Activated CD4-positive, alpha-beta T cell treated with anti-CD3 and anti-CD28 coated beads, Interleukin-2, amount 50 U/mL, for 1 hour (primary cell): ENCODE results near the gene TKFC.

Experiments
- DNase-seq: peaks from one replicate; pipeline ENCODE4 v3.0.0-alpha.2; 2020

Gene TKFC

DNA sequence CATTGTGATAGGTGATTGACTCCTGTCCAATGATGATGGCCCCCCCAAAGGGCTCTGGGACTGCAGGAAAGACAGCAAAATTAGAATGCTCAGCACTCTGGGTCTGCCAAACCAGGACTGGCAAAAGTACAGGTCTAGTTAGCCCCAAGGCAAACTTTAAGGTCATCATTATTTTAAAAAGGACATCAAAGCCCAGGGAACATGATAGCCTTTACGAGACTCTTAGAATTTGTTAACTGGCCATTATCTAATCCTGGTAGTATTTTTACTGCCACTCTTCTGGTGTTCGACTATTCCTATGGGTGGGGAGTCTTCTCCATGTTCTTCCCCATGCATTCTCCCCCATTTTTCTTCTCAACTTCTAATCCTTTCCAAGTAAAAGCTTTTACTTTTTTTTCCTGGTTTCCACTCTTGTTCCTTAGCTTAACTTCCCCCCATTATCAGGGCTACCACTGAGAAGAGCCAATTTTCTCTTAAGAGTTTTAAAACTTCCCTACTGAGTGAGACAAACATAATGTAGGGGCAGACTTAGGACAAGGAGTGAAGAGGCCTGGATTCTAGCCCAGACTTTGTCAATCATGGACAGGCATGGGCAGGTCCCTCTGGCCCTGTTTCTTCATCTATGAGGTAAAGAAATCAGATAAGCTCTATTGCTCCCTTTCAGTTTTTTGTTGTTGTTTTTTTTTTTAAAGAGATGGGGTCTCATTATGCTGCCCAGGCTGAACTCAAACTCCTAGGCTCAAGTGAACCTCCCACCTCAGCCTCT is 7.2 kb upstream of the TKFC start:
- DNase-seq, result no peak

DNA sequence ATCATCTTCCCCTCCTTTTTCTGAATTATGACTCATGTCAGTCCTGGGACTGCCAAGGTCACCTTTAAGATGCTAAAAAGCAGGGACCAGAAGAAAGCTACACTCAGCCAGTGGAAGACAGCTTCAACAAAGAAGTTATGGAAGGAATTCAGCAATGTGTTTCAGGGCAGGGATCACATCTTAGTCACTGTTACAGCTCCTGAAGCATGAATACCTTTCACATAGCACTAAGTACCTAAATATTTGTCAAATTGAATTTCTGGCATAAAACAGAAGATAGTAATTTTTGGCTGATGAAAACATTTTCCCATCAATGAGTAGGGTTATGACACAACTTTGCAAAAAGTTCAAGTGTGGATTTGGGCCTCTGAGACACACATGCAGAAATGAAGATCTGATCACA is 5.4 kb upstream of the TKFC start:
- DNase-seq, result no peak

DNA sequence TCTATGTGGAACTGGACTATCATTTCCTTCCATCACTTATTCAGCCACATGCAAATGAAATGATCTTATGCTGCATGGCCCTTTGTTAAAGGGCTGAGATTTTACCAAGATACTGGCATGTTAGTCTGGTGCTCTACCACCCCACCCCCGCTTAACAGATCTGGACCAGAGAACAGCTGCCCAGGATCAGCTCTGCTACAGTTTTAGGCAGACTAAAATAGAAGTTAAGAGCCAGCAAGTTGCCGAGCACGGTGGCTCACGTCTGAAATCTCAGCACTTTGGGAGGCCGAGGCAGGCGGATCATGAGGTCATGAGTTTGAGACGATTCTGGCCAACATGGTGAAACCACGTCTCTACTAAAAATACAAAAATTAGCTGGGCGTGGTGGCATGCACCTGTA is 4.7 kb upstream of the TKFC start:
- no peak for DNase-seq

DNA sequence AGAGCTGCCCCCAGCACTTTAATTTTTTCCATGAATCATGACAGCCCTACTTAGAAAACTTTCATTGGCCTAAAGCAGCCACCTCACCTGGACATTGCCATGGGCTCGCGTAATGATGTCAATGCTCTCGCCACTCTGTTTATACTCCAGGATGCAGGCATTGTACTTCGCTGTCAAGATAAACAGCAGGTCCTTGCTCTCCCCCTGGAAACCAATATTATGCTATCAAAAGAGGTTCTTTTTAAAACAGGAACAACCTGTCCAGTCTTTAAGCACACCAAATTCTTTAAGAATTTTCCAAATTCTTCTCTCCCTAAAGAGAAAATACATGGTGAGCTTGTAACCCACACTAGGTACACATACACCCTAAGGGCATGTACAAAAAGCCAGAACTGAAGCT is 3.2 kb upstream of the TKFC start:
- DNase-seq, result no peak

DNA sequence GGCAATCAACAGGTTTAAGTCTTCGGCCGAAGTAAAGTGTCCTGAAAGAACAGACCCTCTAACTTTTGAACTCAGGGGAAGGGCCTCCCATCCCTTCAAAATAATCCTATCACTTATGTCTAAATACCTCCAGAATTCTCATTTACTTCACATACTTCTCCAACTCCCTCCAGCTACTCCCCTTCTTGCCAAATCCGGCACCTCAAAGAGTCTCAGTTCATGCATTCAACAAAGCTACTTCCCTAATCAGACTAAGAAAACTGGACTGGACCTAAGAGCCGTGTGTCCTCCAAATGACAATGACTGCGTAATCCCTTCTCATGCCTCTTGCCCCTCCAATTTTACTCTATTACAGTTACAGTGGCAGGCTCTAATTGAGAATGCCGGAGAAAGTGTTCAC is 1.4 kb upstream of the TKFC start:
- DNase-seq, result no peak

DNA sequence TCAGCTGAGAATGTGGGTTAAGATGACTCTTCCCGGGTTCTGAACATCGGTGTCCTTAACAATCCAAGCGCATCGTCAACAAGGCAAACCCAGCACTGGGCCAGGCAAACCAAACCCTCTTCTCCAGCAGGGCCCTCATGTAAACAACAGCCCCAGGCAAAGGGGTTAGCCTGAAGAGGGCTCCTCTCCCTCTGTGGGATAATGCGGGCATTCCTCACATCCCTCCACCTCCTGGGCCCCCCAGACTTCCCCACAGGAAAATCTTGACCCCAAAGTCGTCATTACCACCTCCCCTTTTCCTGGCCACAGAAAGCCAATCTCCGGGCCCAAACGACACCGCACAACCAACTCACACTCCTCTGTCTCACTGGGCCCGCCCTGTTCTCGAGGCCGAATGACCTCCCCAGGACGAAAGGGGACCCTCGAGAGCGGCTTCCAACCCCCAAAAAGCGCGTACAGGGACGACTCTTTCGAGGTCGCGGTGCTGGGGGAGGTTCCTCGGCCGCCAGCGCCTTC is 689 bp upstream of the TKFC start:
- DNase-seq, result no peak

DNA sequence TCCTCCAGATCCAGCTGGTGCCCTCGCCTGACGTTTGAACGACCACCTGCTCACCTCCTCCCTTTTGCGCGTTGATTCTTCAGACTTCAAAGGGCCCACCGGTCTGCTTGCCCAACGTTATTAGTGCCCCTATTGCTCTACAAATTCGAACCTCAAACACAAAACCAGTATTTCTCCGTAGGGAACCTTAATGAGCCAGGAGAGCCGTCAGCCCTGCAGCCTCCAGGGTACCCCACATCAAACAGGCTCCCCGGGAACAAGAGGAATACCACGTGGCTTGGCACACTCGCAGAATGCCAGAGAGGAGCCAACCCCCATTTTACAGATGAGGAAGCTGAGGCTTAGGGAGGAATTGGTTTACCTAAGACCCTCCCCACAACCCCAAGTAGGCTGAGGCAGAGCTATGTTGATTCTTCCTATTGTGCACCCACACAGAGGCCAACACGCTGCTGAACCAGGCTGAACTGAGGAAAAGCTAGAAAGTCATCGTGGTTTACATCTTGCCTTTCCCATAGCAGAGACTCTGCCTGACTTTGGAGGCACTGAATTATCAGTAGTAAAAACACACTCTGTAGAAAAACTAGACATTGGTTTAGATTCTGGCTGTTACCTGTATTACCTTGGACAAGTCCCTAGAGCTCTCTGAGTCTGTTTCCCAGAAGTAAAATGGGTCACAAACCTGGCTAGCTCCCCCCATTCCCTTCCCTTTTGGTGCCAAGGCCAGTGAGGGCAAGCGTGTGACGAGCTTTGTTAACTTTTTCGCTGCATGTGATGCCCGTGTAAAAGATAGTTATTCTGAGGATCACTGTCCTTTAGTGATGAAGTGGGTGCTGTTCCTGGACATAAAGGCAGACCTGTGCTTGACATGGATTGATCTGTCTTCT is 764 bp downstream of the TKFC start:
- no peak for DNase-seq

DNA sequence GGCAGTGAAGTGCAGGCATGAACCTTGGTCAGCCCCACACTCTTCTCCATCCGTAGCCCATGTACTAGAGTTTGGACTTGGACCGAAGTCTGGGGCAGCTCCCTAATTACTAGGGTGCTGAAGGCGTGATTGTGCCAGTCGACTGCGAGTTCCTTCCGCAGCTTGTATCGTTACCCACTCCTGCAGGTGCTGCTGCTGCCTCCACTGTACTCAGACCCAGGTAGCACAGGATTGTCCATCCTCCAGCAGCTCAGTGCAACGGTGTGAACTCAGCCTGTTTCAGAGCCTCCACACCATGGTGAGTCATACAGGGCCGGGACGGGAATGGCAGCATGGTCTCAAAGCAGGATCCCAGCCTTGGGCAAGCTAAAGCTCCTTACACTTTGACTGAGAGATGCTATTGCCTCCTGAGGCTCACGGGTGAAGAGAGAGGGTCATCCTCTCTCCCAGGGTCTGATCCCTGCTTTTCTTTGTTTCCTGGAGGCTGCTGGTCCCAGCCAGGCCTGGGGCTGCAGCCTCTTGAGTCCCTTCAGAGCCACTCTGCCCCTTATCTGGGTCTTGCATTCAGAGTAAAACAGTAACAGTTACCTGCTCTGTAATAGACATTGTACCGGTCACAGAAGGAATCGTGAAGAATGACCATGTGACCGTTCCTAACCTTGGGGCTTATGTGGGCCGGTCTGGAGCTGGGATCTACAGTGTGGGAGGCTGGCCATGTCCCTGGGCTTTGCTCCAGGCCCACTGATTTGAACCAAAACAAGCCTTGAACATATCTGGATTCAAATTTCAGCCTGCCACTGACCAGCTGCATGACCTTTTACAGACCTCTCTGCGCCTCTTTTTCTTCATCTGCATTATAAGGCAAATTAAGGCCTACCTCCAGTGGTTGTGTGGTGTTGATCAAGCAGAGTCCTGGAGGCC is 1.7 kb downstream of the TKFC start:
- no peak for DNase-seq

DNA sequence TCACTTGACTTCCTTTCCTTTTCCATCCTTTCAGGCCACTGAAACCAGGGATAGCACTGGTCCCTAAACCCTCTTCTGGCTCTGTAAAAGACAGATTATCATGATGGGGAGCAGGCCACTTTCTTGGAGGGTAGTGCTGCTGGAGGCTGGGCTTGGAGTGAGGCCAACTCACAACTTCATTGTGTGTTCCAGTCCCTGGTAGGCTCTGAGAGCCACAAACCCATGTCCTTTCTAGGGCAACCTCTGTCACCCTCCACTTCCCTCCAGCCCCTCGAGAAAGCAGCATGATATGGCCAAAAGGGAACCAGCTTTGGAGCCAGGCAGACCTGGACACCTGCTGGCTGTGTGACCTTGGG is 2.3 kb downstream of the TKFC start:
- no peak for DNase-seq

DNA sequence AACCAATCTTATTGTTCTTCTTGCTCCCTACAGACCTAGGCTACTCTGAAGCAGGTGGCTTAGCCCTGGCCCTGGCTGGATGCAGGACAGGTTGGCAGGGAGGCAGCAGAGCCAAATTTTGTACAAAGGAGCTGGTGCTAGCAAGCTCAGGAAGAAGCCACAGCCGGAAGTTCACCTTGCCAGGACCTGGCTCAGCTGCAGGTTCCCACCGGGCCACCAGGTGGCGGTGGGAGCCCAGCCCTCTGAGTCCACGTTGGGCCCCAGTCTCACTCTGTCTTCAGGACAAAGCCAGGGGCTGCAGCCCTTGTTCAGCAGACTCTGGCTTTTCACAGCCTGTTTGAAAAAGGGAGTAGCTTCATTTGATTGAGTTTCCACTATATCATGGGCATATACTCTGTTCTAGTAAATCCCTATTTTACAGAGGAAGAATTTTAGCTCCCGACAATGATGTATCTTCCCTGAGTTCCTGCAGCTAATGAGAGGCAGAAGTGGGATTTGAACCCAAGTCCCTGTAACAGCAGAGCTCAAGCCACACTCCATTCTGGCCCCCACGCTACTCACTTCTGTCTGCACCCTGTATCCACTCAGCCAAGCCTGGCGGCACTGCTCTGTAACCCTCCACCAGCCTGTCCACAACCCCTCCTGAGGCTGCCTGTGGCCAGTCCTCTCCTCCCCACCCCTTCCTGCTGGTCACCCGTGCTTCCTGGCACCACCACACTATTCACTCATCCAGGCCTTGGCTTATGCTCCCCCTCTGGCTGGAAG is 3.3 kb downstream of the TKFC start:
- DNase-seq, result peak; percentile 76

DNA sequence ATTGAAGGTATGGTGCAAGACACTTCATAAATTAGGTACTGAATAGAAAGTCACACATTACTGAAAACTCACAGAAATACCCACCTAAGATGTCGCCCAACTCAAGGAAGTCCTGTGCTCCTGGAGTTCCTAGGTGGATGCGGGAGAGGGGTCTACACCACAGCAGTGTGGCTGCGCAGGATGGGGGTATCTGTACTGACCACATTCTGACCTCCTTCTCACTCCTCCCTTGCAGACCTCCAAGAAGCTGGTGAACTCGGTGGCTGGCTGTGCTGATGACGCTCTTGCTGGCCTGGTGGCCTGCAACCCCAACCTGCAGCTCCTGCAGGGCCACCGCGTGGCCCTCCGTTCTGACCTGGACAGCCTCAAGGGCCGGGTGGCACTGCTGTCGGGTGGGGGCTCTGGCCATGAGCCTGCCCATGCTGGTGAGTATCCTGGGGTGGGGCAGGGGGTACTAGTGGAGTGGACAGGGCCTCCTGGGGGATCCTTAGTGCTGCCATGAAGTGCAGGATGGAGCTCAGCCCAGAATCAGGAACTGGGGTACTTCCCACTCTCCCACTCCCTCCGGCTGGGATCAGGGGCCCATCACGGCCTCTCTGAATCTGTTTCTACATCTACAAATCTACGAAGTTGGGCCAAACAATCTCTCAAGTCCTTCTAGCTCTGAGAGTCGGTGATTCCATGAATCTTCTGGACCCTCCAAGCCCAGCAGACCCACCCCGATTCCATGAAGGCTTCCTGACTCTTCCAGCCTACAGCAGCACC is 4.9 kb downstream of the TKFC start:
- no peak for DNase-seq

DNA sequence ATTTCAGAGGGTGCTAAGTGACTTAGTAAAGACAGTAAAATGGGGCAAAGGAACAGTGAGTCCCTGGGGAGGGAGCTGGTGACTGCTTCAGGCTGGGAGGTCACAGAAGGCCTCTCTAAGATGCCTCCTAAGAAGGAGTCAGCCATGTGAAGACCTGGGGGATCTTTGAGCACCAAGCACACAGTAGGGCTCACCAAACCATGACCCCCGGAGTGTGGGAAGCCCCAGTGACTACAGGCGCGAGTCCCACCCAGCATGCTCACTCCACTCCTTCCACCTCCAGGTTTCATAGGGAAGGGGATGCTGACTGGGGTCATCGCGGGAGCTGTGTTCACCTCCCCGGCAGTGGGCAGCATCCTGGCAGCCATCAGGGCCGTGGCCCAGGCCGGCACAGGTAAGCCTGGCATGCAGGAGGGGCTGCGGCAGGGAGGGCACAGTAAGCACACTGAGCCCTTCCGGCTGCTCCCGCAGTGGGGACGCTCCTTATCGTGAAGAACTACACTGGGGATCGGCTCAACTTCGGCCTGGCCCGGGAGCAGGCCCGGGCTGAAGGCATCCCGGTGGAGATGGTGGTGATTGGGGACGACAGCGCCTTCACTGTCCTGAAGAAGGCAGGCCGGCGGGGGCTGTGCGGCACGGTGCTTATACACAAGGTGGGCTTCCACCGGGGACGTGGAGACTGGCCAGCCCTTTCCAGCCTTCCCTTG is 5.9 kb downstream of the TKFC start:
- no peak for DNase-seq

DNA sequence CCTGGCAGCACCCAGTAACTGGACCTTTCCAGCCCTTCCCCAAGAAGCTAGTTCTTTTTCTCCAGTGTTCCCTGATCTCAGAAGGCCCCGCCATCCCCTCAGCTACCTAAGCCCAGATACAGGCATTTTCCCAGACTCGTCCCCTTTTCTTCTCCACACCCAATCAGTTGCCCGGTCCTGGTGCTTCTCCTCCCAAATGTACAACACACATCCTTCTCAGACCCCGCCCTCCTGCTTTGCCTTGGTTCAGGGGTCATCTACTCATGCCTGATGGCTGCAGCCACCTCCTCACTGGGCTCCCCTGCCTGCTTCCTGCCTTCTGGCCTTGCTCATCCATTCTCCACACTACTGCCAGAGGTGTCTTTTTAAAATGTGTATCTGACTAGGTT is 6.5 kb downstream of the TKFC start:
- no peak for DNase-seq

DNA sequence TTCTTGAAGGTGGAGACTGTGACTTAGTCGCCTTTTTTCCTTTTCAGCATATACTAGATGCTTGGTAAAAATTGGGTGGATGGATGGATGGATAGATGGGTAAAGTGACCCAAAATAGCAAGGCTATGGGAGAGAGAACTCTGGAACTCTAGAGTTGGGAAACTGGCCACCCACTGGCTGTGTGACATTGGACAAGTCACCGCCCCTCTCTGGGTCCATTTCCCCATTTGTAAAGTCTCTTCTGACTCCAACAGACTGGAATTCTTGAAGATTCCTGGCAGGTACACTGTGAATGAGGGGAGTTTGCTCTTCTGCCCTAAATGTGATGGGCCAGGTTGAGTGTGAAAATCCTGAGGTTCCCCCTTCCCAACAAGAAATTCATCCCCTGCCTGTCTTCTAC is 8.0 kb downstream of the TKFC start:
- no peak for DNase-seq

DNA sequence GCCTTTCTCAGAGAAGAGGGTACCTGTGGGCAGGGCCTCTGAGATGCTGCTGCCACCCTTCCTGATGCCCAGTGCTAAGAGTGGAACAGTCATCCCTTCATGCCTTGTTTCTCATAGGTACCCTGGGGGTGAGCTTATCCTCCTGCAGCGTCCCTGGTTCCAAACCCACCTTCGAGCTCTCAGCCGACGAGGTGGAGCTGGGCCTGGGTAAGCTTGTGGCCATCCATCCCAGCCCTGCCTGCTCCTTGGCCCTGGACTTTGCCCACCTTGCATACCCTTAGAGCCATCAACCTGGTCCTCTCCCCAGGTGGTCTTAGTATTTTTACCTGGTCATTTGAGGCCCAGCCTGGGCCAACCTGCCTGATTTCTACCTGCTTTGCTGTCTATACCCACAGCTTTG is 8.7 kb downstream of the TKFC start:
- no peak for DNase-seq

DNA sequence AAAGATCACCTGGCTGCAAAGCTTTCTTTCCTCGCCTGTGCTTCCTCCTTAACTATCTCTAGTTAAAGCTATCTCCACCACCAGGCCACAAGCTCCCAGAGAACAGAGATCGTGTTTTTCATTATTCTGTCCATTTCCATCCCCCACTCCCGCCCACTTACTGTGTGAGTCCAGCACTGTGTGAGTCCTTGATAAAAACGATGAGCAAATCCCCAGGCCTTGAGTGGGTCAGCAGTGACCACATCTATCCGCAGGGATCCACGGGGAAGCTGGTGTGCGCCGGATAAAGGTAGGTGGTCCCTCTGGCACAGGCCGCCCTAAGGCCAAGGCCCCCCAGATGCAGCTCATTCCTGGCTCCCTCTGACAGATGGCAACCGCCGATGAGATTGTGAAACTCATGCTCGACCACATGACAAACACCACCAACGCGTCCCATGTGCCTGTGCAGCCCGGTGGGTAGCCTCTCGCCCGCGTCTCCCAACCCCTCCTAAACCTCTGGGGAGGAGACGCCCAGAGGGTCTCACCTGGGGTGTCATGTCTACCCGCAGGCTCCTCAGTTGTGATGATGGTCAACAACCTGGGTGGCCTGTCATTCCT is 9.3 kb downstream of the TKFC start:
- no peak for DNase-seq

DNA sequence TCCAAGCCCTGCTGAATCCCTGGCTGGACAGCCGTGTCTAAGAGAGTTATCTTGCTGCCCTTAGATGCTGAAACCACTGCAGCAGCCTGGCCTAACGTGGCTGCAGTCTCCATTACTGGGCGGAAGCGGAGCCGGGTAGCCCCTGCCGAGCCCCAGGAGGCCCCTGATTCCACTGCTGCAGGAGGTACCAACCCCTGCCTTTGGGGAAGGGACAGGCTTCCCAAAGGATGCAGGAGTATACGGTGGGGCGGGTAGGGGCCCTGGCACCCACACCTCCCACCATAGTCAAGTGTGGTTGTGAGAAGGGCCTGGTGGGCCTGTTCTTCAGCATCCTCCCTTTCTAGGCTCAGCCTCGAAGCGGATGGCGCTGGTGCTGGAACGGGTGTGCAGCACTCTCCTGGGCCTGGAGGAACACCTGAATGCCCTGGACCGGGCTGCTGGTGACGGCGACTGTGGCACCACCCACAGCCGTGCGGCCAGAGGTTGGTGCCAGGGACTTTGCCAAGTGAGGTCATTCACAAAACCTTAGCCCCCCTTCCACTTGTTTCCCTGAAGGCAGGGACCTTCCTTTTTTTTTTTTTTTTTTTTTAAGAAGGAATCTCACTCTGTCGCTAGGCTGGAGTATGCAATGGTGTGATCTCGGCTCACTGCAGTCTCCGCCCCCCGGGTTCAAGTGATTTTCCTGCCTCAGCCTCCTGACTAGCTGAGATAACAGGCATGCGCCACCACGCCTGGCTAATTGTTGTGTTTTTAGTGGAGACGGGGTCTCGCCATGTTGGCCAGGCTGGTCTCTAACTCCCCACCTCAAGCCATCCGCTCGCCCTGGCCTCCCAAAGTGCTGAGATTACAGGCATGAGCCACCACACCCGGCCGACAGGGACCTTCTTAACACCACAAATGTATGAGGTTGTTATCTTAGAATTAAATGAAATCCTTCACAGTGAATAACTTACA is 11.0 kb downstream of the TKFC start:
- DNase-seq, result no peak

DNA sequence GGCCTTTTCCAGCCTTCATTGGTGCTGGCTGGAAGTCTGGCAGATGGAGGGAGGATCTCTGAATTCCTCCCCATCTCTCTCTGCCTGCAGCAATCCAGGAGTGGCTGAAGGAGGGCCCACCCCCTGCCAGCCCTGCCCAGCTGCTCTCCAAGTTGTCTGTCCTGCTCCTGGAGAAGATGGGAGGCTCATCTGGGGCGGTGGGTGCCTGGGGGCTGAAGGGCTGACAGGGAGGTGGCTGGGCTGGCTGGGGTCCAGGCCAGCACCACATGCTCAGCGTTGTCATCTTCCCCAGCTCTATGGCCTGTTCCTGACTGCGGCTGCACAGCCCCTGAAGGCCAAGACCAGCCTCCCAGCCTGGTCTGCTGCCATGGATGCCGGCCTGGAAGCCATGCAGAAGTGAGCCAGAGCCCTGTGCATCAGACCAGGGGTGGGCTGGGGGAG is 12.2 kb downstream of the TKFC start:
- DNase-seq, result no peak
